SK-N-SH treated with all-trans-retinoic acid at 6 μM for 48 hours (cell line): ENCODE measurements around the gene ALK.

Experiments
- ATAC-seq: fragments of 200-7000 bp; cut with Tn5 transposase; 3 replicates; pipeline ENCODE4 v1.9.1; 2020; ENCODE audit warnings: mild to moderate bottlenecking, moderate library complexity
- ARNTL ChIP-seq: fragments of 450-650 bp; formaldehyde crosslinking; IDR thresholded peaks from 2 replicates; pipeline ENCODE4 v1.5.0; 2020; ENCODE audit warnings: low read depth, mild to moderate bottlenecking, moderate library complexity, borderline replicate concordance
- BACH2 ChIP-seq: fragments of 250-450 bp; sonication (Bioruptor Pico); IDR thresholded peaks from 2 replicates; pipeline ENCODE4 v1.9.0; 2021; ENCODE audit warnings: mild to moderate bottlenecking, borderline replicate concordance
- CREB5 ChIP-seq: fragments of 250-450 bp; sonication (Bioruptor Pico); IDR thresholded peaks from 2 replicates; pipeline ENCODE4 v1.5.1; 2020; ENCODE audit warnings: low read depth, mild to moderate bottlenecking, moderate library complexity
- CSDC2 ChIP-seq: fragments of 250-450 bp; sonication (Bioruptor Pico); IDR thresholded peaks from 2 replicates; pipeline ENCODE4 v1.5.0; 2020; ENCODE audit warnings: mild to moderate bottlenecking, moderate library complexity
- CSRNP3 ChIP-seq: fragments of 250-450 bp; sonication (Bioruptor Pico); IDR thresholded peaks from 2 replicates; pipeline ENCODE4 v1.5.1; 2021; ENCODE audit warnings: mild to moderate bottlenecking, moderate library complexity
- ESRRG ChIP-seq: fragments of 250-450 bp; sonication (Bioruptor Pico); IDR thresholded peaks from 2 replicates; pipeline ENCODE4 v1.6.1; 2021; ENCODE audit warnings: mild to moderate bottlenecking
- GLIS3 ChIP-seq: fragments of 250-450 bp; sonication (Bioruptor Pico); IDR thresholded peaks from 2 replicates; pipeline ENCODE4 v1.5.0; 2020; ENCODE audit warnings: mild to moderate bottlenecking, moderate library complexity
- ISL1 ChIP-seq: fragments of 250-450 bp; sonication (Bioruptor Pico); IDR thresholded peaks from 2 replicates; pipeline ENCODE4 v2.1.2; 2022; ENCODE audit warnings: mild to moderate bottlenecking, moderate library complexity
- PATZ1 ChIP-seq: fragments of 250-450 bp; sonication (Bioruptor Pico); IDR thresholded peaks from 2 replicates; pipeline ENCODE4 v1.8.0; 2020; ENCODE audit warnings: mild to moderate bottlenecking, moderate library complexity, borderline replicate concordance
- PPARA ChIP-seq: fragments of 250-450 bp; sonication (Bioruptor Pico); IDR thresholded peaks from 2 replicates; pipeline ENCODE4 v1.5.0; 2020; ENCODE audit warnings: mild to moderate bottlenecking, borderline replicate concordance
- RARB ChIP-seq: fragments of 250-450 bp; sonication (Bioruptor Pico); IDR thresholded peaks from 2 replicates; pipeline ENCODE4 v1.8.0; 2021; ENCODE audit warnings: mild to moderate bottlenecking, moderate library complexity
- TCF4 ChIP-seq: fragments of 250-450 bp; sonication (Bioruptor Pico); IDR thresholded peaks from 2 replicates; pipeline ENCODE4 v1.8.0; 2021; ENCODE audit warnings: mild to moderate bottlenecking, moderate library complexity, borderline replicate concordance
- TOX ChIP-seq: fragments of 250-450 bp; sonication (Bioruptor Pico); IDR thresholded peaks from 2 replicates; pipeline ENCODE4 v1.8.0; 2021; ENCODE audit warnings: mild to moderate bottlenecking, moderate library complexity, borderline replicate concordance
- TSHZ2 ChIP-seq: fragments of 250-450 bp; sonication (Bioruptor Pico); IDR thresholded peaks from 2 replicates; pipeline ENCODE4 v1.5.0; 2020; ENCODE audit warnings: mild to moderate bottlenecking, moderate library complexity
- ZC3H10 ChIP-seq: fragments of 250-450 bp; sonication (Bioruptor Pico); IDR thresholded peaks from 2 replicates; pipeline ENCODE4 v1.5.1; 2021; ENCODE audit warnings: mild to moderate bottlenecking, moderate library complexity
- ZFP3 ChIP-seq: fragments of 250-450 bp; sonication (Bioruptor Pico); IDR thresholded peaks from 2 replicates; pipeline ENCODE4 v1.5.0; 2020; ENCODE audit warnings: mild to moderate bottlenecking, moderate library complexity
- ZFP30 ChIP-seq: fragments of 450-650 bp; formaldehyde crosslinking; IDR thresholded peaks from 2 replicates; pipeline ENCODE4 v1.5.0; 2022; ENCODE audit warnings: mild to moderate bottlenecking, moderate library complexity
- ZNF565 ChIP-seq: fragments of 450-650 bp; formaldehyde crosslinking; conservative IDR thresholded peaks from 2 replicates; pipeline ENCODE4 v1.5.0; 2020; ENCODE audit warnings: low read depth, mild to moderate bottlenecking, moderate library complexity
- ZNF70 ChIP-seq: fragments of 450-650 bp; formaldehyde crosslinking; IDR thresholded peaks from 2 replicates; pipeline ENCODE4 v1.5.0; 2020; ENCODE audit warnings: mild to moderate bottlenecking, moderate library complexity
- ZNF8 ChIP-seq: fragments of 450-650 bp; formaldehyde crosslinking; IDR thresholded peaks from 2 replicates; pipeline ENCODE4 v1.5.0; 2020; ENCODE audit warnings: mild to moderate bottlenecking, moderate library complexity

Gene ALK

GRCh38 chr2:29241341-29241740 is 680.0 kb downstream of the ALK start:
- TF ChIP-seq ZC3H10, result no peak
- no peak for TF ChIP-seq CSRNP3
- TF ChIP-seq GLIS3 (CRISPR knock-in tag), result no peak
- TF ChIP-seq CSDC2 (CRISPR knock-in tag), result no peak
- TF ChIP-seq ZNF565 (CRISPR knock-in tag), result no peak
- ATAC-seq, result no peak

GRCh38 chr2:29240601-29241000 is 680.8 kb downstream of the ALK start:
- ATAC-seq, result no peak
- TF ChIP-seq TOX (CRISPR knock-in tag), result no peak
- no peak for TF ChIP-seq ZNF8
- TF ChIP-seq ARNTL (CRISPR knock-in tag), result no peak
- no peak for TF ChIP-seq ESRRG (CRISPR knock-in tag)
- TF ChIP-seq ZFP3, result no peak
- no peak for TF ChIP-seq RARB (CRISPR knock-in tag)
- TF ChIP-seq TSHZ2 (CRISPR knock-in tag), result no peak
- no peak for TF ChIP-seq GLIS3 (CRISPR knock-in tag)
- no peak for TF ChIP-seq ZNF565 (CRISPR knock-in tag)

GRCh38 chr2:29239209-29239960 is 682.0 kb downstream of the ALK start:
- ATAC-seq, result no peak
- TF ChIP-seq TOX (CRISPR knock-in tag), result no peak
- no peak for TF ChIP-seq GLIS3 (CRISPR knock-in tag)
- TF ChIP-seq ZNF565 (CRISPR knock-in tag), result no peak
- no peak for TF ChIP-seq CREB5 (CRISPR knock-in tag)
- TF ChIP-seq ZNF70 (CRISPR knock-in tag), result no peak
- no peak for TF ChIP-seq ZC3H10
- no peak for TF ChIP-seq TCF4 (CRISPR knock-in tag)
- no peak for TF ChIP-seq TSHZ2 (CRISPR knock-in tag)
- TF ChIP-seq RARB (CRISPR knock-in tag), result no peak
- no peak for TF ChIP-seq ESRRG (CRISPR knock-in tag)
- TF ChIP-seq ISL1 (CRISPR knock-in tag), result no peak
- TF ChIP-seq PATZ1 (CRISPR knock-in tag), result no peak
- no peak for TF ChIP-seq ZFP30
- TF ChIP-seq CSDC2 (CRISPR knock-in tag), result no peak
- no peak for TF ChIP-seq ZNF8
- no peak for TF ChIP-seq BACH2 (CRISPR knock-in tag)
- no peak for TF ChIP-seq PPARA (CRISPR knock-in tag)
